ENCODE measurements around the gene B4GALT2. TPM values are rescaled to one million over a fixed set of nuclear protein-coding genes. Genes with fewer than 3 reads are reported as not detected.

The B4GALT2 gene
- total RNA-seq, 4 donors from 2014 or later: 8.2 to 28.9 (median 22.2) TPM

DNA sequence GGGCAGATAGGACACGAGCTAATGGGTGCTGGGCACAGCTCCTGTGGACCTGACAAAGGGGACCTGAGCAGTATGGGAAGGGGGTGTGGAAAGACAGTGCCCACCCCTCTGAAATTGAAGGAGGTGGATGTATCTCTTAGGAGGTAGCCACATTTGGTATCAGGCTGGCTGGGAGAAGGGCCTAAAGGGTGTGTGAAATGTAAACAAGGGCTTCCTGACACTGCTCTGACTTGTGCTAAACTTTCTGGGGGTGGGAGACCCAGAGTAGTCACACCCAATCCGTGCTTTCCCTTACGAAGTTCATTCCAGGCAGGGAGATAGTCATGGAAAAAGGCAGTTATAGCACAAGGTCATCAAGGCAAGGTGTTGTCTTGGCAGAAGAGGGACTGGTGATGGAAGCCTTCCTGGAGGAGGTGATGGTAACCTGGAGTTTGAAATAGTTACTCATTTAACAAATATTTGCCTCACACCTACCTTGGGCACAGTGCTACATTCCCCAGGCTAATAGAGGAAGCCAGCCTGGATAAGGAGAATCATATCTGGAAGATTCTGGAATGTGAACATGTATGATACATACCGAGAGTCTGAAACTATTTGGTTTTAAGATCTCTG, 7.1 kb downstream of the B4GALT2 start:
- Histone ChIP-seq H3K27ac (no peak overlapping the region), H3K36me3 (no peaks in the 10 kb centered on the region), H3K27me3 (no peaks in the 10 kb centered on the region), H3K4me3 (no peak overlapping the region), H3K4me1 (peaks cover 0 to 12% (median 0%) of the 10 kb centered on the region in 4 donors), H3K9me3 (no peaks in the 10 kb centered on the region)
- DNase-seq: no peak
- TF ChIP-seq, protein P1, sequence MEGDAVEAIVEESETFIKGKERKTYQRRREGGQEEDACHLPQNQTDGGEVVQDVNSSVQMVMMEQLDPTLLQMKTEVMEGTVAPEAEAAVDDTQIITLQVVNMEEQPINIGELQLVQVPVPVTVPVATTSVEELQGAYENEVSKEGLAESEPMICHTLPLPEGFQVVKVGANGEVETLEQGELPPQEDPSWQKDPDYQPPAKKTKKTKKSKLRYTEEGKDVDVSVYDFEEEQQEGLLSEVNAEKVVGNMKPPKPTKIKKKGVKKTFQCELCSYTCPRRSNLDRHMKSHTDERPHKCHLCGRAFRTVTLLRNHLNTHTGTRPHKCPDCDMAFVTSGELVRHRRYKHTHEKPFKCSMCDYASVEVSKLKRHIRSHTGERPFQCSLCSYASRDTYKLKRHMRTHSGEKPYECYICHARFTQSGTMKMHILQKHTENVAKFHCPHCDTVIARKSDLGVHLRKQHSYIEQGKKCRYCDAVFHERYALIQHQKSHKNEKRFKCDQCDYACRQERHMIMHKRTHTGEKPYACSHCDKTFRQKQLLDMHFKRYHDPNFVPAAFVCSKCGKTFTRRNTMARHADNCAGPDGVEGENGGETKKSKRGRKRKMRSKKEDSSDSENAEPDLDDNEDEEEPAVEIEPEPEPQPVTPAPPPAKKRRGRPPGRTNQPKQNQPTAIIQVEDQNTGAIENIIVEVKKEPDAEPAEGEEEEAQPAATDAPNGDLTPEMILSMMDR (IDR thresholded peaks at IDR 0.05): no peak
- TF ChIP-seq POLR2A (IDR thresholded peaks at IDR 0.05): no peak

DNA sequence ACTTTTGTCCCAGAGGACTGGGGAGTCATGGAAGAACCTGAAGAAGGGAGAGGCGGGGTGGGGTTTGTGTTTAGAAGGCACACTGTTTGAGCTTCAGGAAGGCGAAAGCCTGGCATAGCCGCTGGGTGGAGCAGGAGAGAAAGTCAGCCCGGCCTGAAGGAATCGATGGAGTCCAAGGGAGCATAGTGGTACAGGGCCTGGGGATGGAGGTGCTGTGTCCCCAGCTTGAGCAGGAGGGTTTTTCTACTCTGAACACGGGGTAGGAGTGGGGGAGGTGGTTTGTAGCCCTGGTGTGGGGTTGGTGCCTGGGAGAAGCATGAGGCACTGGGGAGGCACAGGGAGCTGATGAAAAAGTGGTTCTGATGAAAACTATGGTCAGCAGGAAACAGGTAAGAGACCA, 7.7 kb downstream of the B4GALT2 start:
- no peaks in the 10 kb centered on the region for H3K27me3 ChIP-seq
- H3K4me3 ChIP-seq: no peak overlapping the region
- H3K9me3 ChIP-seq: no peaks in the 10 kb centered on the region
- no peak overlapping the region for H3K27ac ChIP-seq
- no peak for DNase-seq
- no peaks in the 10 kb centered on the region for H3K36me3 ChIP-seq
- TF ChIP-seq POLR2A (IDR thresholded peaks at IDR 0.05): no peak
- TF ChIP-seq, protein P1 (IDR thresholded peaks at IDR 0.05): peak in 3 of 6 experiments; percentile 20 to 32 (median 21)
- H3K4me1 ChIP-seq: peaks cover 0 to 8% (median 0%) of the 10 kb centered on the region in 4 donors

DNA sequence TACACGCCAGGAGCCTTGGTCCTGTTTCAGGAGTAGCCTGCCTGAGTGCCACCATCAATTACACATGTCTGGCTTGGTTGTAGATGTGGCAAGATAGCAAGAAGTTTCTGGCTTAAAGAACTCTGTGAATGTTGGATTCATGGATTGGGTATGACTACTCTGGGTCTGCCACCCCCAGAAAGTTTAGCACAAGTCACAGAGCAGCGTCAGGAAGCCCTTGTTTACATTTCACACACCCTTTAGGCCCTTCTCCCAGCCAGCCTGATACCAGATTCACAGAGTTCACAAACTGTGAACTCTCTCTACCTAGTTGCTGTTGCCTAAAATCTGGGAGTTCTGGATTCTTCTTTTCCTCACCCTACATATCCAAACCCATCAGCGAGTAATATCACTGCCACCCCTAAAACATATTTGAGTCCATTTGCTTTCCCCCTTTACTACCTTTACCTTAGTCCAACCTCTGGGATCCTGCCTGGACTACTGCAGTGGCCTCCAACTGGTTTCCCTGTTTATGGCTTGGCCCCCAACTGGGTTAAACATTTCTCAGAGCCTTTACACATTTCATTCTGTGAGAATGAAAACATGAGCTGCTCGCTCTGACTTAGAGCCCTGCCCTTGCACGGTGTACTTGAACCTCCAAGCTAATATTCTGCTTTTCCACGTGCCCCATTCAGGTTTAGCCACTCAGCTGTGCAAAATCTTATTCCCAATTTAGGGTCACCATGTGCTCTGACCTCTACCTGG, 8.3 kb downstream of the B4GALT2 start:
- H3K9me3 ChIP-seq: no peaks in the 10 kb centered on the region
- H3K36me3 ChIP-seq: no peaks in the 10 kb centered on the region
- peaks cover 0 to 14% (median 3%) of the 10 kb centered on the region in 4 donors for H3K4me1 ChIP-seq
- no peaks in the 10 kb centered on the region for H3K27me3 ChIP-seq
- no peak for DNase-seq
- TF ChIP-seq POLR2A (IDR thresholded peaks at IDR 0.05): no peak
- TF ChIP-seq, protein P1 (IDR thresholded peaks at IDR 0.05): no peak
- H3K4me3 ChIP-seq: no peak overlapping the region
- no peak overlapping the region for H3K27ac ChIP-seq

DNA sequence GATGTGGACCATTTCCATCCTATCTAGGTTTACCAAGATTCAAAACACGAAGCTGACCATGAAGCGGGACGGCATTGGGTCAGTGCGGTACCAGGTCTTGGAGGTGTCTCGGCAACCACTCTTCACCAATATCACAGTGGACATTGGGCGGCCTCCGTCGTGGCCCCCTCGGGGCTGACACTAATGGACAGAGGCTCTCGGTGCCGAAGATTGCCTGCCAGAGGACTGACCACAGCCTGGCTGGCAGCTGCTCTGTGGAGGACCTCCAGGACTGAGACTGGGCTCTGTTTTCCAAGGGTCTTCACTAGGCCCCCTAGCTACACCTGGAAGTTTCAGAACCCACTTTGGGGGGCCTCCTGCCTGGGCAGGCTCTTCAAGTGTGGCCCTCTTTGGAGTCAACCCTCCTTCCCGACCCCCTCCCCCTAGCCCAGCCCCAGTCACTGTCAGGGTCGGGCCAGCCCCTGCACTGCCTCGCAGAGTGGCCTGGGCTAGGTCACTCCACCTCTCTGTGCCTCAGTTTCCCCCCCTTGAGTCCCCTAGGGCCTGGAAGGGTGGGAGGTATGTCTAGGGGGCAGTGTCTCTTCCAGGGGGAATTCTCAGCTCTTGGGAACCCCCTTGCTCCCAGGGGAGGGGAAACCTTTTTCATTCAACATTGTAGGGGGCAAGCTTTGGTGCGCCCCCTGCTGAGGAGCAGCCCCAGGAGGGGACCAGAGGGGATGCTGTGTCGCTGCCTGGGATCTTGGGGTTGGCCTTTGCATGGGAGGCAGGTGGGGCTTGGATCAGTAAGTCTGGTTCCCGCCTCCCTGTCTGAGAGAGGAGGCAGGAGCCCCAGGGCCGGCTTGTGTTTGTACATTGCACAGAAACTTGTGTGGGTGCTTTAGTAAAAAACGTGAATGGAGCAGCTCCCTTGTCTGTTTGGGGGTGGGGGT, 11.5 kb downstream of the B4GALT2 start:
- Histone ChIP-seq H3K9me3 (no peaks in the 10 kb centered on the region), H3K4me3 (peak overlapping the region; percentile 52 to 81 (median 60)), H3K27me3 (no peaks in the 10 kb centered on the region), H3K4me1 (peaks cover 0 to 17% (median 4%) of the 10 kb centered on the region in 4 donors), H3K36me3 (no peaks in the 10 kb centered on the region), H3K27ac (peak overlapping the region; percentile 61 to 82 (median 77))
- no peak for DNase-seq
- no peak for TF ChIP-seq POLR2A (IDR thresholded peaks at IDR 0.05)
- TF ChIP-seq, protein P1 (IDR thresholded peaks at IDR 0.05): no peak

DNA sequence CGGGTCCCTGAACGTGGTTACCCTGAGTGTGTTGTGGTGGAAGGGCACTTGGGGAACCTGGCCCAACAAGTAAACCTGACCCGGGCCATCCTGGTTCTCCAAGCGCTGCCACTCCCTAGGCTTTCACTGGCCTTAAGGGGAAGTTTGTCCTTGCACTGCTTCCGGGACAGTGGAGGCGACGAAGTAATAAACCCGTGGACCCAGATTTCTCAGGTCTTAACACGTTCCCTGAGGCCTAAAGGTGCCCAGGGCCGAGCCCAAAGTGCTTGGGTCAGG, 12.1 kb downstream of the B4GALT2 start:
- Histone ChIP-seq H3K36me3 (no peaks in the 10 kb centered on the region), H3K27ac (peak overlapping the region; percentile 61 to 82 (median 77)), H3K4me3 (peak overlapping the region; percentile 52 to 81 (median 60)), H3K27me3 (no peaks in the 10 kb centered on the region), H3K4me1 (peaks cover 0 to 17% (median 4%) of the 10 kb centered on the region in 4 donors), H3K9me3 (no peaks in the 10 kb centered on the region)
- DNase-seq: no peak
- peak in 1 of 2 donors; percentile 31 for TF ChIP-seq POLR2A (IDR thresholded peaks at IDR 0.05)
- TF ChIP-seq, protein P1 (IDR thresholded peaks at IDR 0.05): no peak

All from Peyer's patch (tissue), 4 donors.